AG10803 (cell line): ENCODE results near the gene ARHGAP45.

ENCODE experiments used
- DNase-seq: peaks from one replicate; pipeline ENCODE4 v3.0.0; 2010; ENCODE audit warnings: low read depth
- H3K4me3 ChIP-seq: 2 replicates; pipeline ENCODE4 v1.5.1; 2011; ENCODE audit warnings: mild to moderate bottlenecking, low read length, control low read depth
- CTCF ChIP-seq: conservative IDR thresholded peaks from 2 replicates; pipeline ENCODE4 v1.5.1; 2011; ENCODE audit warnings: mild to moderate bottlenecking, low read length, control low read depth, inconsistent platforms

Gene ARHGAP45

GRCh38 chr19:1115646-1116420, 48.9 kb downstream of the ARHGAP45 start:
- no peak for DNase-seq
- H3K4me3 ChIP-seq, result no peak overlapping the region
- no peak for TF ChIP-seq CTCF

GRCh38 chr19:1116726-1117581, 50.0 kb downstream of the ARHGAP45 start:
- no peak for DNase-seq
- TF ChIP-seq CTCF, result no peak
- H3K4me3 ChIP-seq, result no peak overlapping the region

- DNase-seq, result no peak
- no peak for TF ChIP-seq CTCF
- no peak overlapping the region for H3K4me3 ChIP-seq
These were observed 50.7 kb downstream of the ARHGAP45 start for GRCh38 chr19:1117654-1118053.

- no peak overlapping the region for H3K4me3 ChIP-seq
- DNase-seq, result no peak
These were observed 52.0 kb downstream of the ARHGAP45 start for GRCh38 chr19:1118999-1119398.

GRCh38 chr19:1119475-1120217, 52.7 kb downstream of the ARHGAP45 start:
- no peak overlapping the region for H3K4me3 ChIP-seq
- TF ChIP-seq CTCF, result no peak
- DNase-seq, result no peak

More at GRCh38 chr19:1118999-1119398, 52.0 kb downstream of the ARHGAP45 start:
- TF ChIP-seq CTCF, result no peak

- DNase-seq, result no peak
- no peak for TF ChIP-seq CTCF
- no peak overlapping the region for H3K4me3 ChIP-seq
These were observed 54.4 kb downstream of the ARHGAP45 start for GRCh38 chr19:1121395-1121794.
